Central memory CD8-positive, alpha-beta T cell (primary cell): Measurements from ENCODE around the gene ZCCHC17.
"Not testable (repeated sequence)": the region's sequence is repeated elsewhere in the genome, so short reads cannot be mapped to it uniquely, and the experiment has no call there.

Experiments
- ATAC-seq: fragments of 150-1000 bp; cut with Tn5 transposase; replicated peaks from 2 replicates; pipeline ENCODE4 v1.10.0; 2022; ENCODE audit warnings: mild to moderate bottlenecking, moderate FRiP score, moderate number of reproducible peaks; ENCODE audit not compliant: poor library complexity, severe bottlenecking; ENCODE audit errors: extremely low read depth
- DNase-seq, 2 donors: peaks; one replicate each; pipeline ENCODE4 v3.0.0; 2021; ENCODE audit warnings: low spot score in 2 of 2
- H3K27ac Mint-ChIP-seq: one replicate; pipeline ENCODE4 v1.8.0; 2022; ENCODE audit warnings: low read depth, mild to moderate bottlenecking, moderate library complexity, mixed read lengths
- H3K27me3 Mint-ChIP-seq: one replicate; pipeline ENCODE4 v1.8.0; 2022; ENCODE audit warnings: mixed read lengths
- H3K36me3 Mint-ChIP-seq: one replicate; pipeline ENCODE4 v1.8.0; 2022; ENCODE audit warnings: mild to moderate bottlenecking, moderate library complexity, mixed read lengths; ENCODE audit not compliant: insufficient read depth
- H3K4me1 Mint-ChIP-seq: one replicate; pipeline ENCODE4 v1.8.0; 2022; ENCODE audit warnings: mixed read lengths
- H3K4me3 Mint-ChIP-seq: one replicate; pipeline ENCODE4 v1.8.0; 2022; ENCODE audit warnings: mild to moderate bottlenecking, moderate library complexity, mixed read lengths
- H3K9me3 Mint-ChIP-seq: one replicate; pipeline ENCODE4 v1.8.0; 2022; ENCODE audit warnings: mixed read lengths

The ZCCHC17 gene, protein sequence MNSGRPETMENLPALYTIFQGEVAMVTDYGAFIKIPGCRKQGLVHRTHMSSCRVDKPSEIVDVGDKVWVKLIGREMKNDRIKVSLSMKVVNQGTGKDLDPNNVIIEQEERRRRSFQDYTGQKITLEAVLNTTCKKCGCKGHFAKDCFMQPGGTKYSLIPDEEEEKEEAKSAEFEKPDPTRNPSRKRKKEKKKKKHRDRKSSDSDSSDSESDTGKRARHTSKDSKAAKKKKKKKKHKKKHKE

DNA sequence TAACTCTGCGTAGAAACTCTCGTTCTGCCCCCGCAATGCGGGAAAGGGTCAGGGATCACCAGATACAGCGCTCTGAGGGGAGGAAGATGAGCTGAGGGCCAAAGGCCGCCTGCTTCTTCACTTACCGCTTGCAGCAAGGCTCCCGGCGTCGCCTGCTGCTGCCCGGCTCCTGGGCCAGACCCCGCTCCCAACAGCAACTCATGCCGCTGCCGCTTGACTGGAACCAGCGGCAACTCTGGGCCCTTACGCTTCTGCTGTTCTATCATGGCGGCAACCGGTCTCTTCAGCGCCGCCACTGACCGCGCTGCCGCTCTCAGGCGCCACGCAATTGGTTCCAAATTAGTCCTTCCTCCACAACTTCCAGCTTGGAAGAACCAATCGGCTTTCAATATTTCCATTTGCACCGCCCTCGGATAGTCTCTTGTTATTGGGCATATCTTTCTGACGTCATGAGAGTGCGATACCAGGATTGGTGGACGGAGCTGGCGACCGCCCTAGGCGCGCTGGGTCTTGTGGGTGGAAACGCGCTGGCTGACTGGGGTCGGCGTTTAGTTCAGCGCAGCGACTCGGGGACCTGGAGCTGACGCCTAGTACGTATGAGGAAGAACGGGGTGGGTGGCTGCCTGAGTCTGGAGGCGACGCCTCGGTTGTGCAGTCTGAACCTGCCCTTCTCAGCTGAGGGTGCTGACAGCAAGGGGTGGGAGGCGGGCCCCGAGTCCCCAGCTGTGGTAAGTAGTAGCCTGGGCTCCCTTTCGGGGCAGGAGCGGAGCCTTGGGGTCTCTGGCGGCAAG lies at the start of gene ZCCHC17, which contains the start of gene SNRNP40:
TSS of gene ZCCHC17 (plus strand) at position 547 of the 791 bp plus-strand sequence. CDS start 13,067 bp downstream, outside the sequence.
TSS of gene SNRNP40 (minus strand) at position 303 of the 791 bp plus-strand sequence. CDS start at position 266, 37 bp downstream.
- no peaks in the 10 kb centered on the region for H3K9me3 Mint-ChIP-seq
- ATAC-seq (peak; percentile 95), DNase-seq (peak; percentile 82 to 97)
- H3K4me3 Mint-ChIP-seq: no peak within 1 kb of the TSS
- H3K27ac Mint-ChIP-seq: no peak within 1 kb of the TSS
- H3K36me3 Mint-ChIP-seq: peaks cover 28% of the 10 kb centered on the region
- H3K4me1 Mint-ChIP-seq: peaks cover 6% of the 10 kb centered on the region
- no peaks in the 10 kb centered on the region for H3K27me3 Mint-ChIP-seq

DNA sequence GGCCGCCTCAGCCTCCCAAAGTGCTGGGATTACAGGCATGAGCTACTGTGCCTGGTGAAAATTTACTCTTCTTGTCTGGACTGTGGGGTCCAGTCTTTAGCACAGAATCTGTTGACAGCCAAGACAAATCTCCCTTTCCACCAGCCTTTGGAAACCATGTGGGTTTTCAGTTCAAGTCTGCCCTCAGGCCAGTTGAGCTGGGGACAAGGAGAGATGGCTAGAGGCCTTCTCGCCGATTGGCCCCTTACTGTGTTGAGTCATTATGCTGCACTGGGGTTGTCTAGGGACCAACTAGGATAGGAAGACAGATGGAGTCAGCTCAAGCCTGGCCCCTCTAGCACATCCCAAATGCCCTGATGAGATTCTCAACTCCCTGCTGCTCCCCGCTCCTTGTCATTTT lies 48.6 kb upstream of the ZCCHC17 start:
- no peak for DNase-seq
- H3K4me1 Mint-ChIP-seq: no peaks in the 10 kb centered on the region
- ATAC-seq: no peak
- H3K9me3 Mint-ChIP-seq: no peaks in the 10 kb centered on the region
- H3K36me3 Mint-ChIP-seq: no peaks in the 10 kb centered on the region
- no peak overlapping the region for H3K27ac Mint-ChIP-seq
- H3K4me3 Mint-ChIP-seq: no peak overlapping the region
- H3K27me3 Mint-ChIP-seq: no peaks in the 10 kb centered on the region

DNA sequence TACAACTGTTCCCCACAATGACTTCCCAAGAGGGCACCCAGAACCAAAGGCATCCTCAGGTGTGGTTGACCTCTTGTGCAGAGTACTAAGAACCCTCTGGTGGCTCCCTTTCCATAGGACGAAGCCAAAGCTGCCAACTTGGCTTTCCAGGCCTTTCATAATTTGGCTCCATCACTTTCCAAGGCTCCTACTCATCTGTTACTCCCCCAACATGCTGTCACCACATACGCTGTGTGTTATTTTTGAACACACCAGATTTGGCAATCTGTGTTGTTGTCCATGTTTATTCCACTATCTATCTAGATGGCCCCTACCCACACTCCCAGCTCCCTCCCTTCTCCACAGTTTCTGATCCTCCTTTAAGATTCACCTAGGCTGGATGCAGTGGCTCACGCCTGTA lies 47.0 kb upstream of the ZCCHC17 start:
- Mint-ChIP-seq H3K9me3 (no peaks in the 10 kb centered on the region), H3K27ac (no peak overlapping the region), H3K36me3 (no peaks in the 10 kb centered on the region), H3K4me3 (no peak overlapping the region), H3K4me1 (no peaks in the 10 kb centered on the region), H3K27me3 (no peaks in the 10 kb centered on the region)
- DNase-seq: no peak
- ATAC-seq: no peak

DNA sequence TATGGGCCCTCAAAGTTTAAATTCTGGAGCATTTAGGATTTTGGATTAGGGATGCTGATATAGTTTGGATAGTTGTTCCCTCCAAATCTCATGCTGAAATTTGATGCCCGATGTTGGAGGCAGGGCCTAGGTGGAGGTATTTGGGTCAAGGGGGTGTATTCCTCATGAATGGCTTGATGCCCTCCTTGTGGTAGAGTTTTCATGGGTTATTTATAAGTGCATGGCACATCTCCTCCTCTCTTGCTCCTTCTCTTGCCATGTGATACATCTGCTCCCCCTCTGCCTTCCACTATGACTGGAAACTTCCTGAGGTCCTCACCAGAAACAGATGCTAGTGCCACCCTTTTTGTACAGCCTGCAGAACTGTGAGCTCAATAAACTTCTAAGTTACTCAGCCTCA lies 39.6 kb upstream of the ZCCHC17 start:
- Mint-ChIP-seq H3K9me3 (no peaks in the 10 kb centered on the region), H3K27ac (no peak overlapping the region), H3K4me3 (no peak overlapping the region), H3K27me3 (no peaks in the 10 kb centered on the region), H3K4me1 (no peaks in the 10 kb centered on the region), H3K36me3 (peaks cover 43% of the 10 kb centered on the region)
- DNase-seq (no peak), ATAC-seq (no peak)

DNA sequence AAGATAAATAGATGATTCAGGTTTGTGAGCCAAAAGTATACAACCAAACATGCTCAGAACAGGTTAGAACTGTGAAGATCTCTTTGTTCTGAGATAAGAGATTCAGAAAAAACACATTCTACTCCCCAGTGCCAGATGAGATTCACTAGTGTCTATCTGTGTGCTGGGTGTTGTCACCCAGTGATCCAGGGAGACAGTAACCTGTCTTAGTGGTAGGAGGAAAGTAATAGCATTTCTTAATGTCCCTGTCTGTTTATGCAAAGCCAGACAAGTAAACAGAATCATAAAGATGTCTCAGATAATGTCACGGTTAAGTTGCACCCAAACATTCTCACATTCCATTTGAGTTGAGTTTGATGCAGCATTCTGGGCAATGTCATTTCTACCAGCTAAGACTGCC lies 38.3 kb upstream of the ZCCHC17 start:
- Mint-ChIP-seq H3K9me3 (no peaks in the 10 kb centered on the region), H3K27ac (no peak overlapping the region), H3K4me1 (no peaks in the 10 kb centered on the region), H3K36me3 (peaks cover 47% of the 10 kb centered on the region), H3K27me3 (no peaks in the 10 kb centered on the region), H3K4me3 (no peak overlapping the region)
- DNase-seq (no peak), ATAC-seq (no peak)

DNA sequence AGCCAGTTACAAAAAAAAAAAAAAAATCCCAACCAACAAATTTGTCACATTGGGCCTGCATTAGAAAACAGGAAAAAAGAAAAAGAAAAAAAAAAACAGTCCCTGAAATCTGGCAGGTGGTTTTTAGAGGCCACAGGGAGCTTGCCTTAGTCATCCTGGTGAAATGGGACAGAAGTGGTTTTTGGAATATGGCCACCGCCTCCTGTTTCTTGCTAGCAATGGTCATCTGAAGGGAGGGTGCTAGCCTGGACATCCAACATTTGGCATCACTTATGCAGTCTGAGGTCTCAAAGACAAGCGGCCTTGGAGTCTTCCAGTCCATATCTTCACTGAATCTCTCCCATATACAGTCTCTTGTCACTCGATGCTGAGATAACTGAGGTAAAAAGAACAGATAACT lies 37.1 kb upstream of the ZCCHC17 start:
- H3K9me3 Mint-ChIP-seq: no peaks in the 10 kb centered on the region
- no peaks in the 10 kb centered on the region for H3K4me1 Mint-ChIP-seq
- no peak overlapping the region for H3K4me3 Mint-ChIP-seq
- peaks cover 57% of the 10 kb centered on the region for H3K36me3 Mint-ChIP-seq
- ATAC-seq (no peak), DNase-seq (no peak)
- H3K27me3 Mint-ChIP-seq: no peaks in the 10 kb centered on the region
- H3K27ac Mint-ChIP-seq: no peak overlapping the region

DNA sequence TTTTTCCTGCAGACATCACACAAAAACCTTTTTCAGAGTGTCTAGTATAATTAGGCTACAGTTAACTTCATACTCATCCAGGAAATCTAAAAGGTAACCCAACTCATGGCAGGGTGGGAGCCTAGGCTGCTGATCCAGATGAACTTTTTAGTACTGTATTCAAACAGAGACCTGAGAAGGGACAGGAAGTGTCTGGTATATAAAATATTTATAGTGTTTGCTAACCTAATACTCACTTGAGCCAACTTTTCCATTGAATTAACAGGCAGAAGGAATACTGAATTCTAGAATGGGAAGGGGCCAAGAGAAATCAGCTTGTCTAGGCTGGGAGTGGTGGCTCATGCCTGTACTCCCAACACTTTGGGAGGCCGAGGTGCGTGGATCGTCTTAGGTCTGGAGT lies 34.9 kb upstream of the ZCCHC17 start:
- no peaks in the 10 kb centered on the region for H3K9me3 Mint-ChIP-seq
- no peaks in the 10 kb centered on the region for H3K27me3 Mint-ChIP-seq
- H3K36me3 Mint-ChIP-seq: peaks cover 66% of the 10 kb centered on the region
- DNase-seq (no peak), ATAC-seq (no peak)
- H3K4me3 Mint-ChIP-seq: no peak overlapping the region
- H3K4me1 Mint-ChIP-seq: no peaks in the 10 kb centered on the region
- no peak overlapping the region for H3K27ac Mint-ChIP-seq

DNA sequence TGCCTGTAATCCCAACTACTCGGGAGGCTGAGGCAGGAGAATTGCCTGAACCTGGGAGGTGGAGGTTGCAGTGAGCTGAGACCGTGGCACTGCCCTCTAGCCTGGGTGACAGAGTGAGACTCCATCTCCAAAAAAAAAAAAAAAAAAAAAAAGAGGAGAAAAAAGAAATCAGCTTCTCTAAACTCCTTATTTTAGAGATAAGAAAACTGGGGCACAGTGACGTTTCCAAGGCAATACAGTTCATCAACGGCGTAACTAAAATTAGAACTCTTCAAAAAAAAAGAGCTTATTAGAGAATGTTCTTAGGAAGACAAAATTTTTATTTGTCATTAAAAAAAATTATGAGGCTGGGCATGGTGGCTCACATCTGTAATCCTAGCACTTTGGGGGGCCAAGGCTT lies 34.4 kb upstream of the ZCCHC17 start:
- H3K9me3 Mint-ChIP-seq, H3K27ac Mint-ChIP-seq, DNase-seq, H3K27me3 Mint-ChIP-seq, H3K4me3 Mint-ChIP-seq, ATAC-seq, H3K4me1 Mint-ChIP-seq: not testable (repeated sequence)
- H3K36me3 Mint-ChIP-seq: peaks cover 69% of the 10 kb centered on the region

DNA sequence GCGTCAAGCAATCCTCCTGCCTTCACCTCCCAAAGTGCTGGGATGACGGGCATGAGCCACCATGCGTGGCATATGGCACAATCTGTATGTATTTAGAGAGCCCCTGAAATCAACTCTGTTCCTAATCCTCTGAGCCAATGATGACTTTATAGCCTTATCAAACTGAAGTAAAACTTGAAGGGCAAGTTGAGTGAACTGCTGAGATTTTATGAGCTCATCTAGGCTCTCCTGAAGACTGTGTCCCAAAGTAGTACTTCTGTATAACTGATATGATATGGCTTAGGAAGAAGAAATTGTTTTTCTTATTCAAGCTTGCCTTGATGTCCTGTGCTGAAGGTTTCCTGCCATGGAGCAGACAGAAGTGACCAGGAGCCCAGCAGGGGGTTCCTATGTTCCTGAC lies 33.4 kb upstream of the ZCCHC17 start:
- H3K27ac Mint-ChIP-seq: no peak overlapping the region
- H3K9me3 Mint-ChIP-seq: no peaks in the 10 kb centered on the region
- DNase-seq (no peak), ATAC-seq (no peak)
- H3K4me3 Mint-ChIP-seq: no peak overlapping the region
- peaks cover 65% of the 10 kb centered on the region for H3K36me3 Mint-ChIP-seq
- no peaks in the 10 kb centered on the region for H3K27me3 Mint-ChIP-seq
- no peaks in the 10 kb centered on the region for H3K4me1 Mint-ChIP-seq

DNA sequence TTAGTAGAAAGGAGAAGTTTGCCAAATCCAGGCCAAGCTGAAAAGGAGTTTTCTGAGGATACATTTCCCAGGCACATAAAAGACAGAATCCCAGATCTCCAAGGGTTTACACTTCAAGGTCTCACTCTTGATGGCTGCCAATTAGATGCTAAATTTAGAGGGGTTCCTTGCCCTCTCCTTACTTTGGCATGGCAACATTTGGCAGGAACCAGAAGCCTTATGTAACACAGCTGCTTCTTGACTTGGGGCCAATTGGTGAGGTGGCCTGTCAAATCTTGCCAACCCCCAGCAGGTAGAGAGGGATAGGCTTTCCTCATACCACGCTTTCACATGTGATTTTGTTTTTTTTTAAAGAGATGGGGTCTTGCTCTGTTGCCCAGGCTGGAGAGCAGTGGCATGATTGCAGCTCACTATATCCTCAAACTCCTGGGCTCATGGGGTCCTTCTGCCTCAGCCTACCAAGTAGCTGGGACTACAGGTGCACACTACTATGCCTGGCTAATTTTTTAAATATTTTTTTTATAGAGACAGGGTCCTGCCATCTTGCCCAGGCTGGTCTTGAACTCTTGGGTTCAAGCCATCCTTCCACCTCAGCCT lies 31.9 kb upstream of the ZCCHC17 start:
- Mint-ChIP-seq H3K36me3 (peaks cover 61% of the 10 kb centered on the region), H3K27ac (no peak overlapping the region), H3K27me3 (no peaks in the 10 kb centered on the region), H3K4me3 (no peak overlapping the region), H3K4me1 (no peaks in the 10 kb centered on the region), H3K9me3 (no peaks in the 10 kb centered on the region)
- DNase-seq (no peak), ATAC-seq (no peak)

DNA sequence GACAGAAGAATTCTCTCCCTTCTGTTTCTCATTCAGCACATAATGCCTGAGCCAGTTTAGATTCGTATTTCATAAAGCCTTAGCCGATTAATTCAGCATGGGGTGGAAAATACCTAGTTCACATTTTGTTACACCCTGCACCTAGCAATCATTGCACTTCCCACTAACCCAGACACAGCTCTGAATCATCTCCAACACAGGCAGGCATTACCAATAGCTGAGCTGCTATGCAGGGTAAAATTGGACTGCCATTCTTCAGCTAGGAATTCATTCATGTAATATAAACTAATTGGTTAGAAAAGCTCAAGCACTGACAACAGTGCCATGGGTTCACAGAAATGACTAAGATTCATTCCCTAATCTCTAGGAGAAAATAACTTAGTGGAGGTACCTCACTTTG lies 30.3 kb upstream of the ZCCHC17 start:
- ATAC-seq (no peak), DNase-seq (no peak)
- no peak overlapping the region for H3K27ac Mint-ChIP-seq
- no peaks in the 10 kb centered on the region for H3K27me3 Mint-ChIP-seq
- peaks cover 56% of the 10 kb centered on the region for H3K36me3 Mint-ChIP-seq
- no peaks in the 10 kb centered on the region for H3K4me1 Mint-ChIP-seq
- H3K4me3 Mint-ChIP-seq: no peak overlapping the region
- H3K9me3 Mint-ChIP-seq: no peaks in the 10 kb centered on the region

DNA sequence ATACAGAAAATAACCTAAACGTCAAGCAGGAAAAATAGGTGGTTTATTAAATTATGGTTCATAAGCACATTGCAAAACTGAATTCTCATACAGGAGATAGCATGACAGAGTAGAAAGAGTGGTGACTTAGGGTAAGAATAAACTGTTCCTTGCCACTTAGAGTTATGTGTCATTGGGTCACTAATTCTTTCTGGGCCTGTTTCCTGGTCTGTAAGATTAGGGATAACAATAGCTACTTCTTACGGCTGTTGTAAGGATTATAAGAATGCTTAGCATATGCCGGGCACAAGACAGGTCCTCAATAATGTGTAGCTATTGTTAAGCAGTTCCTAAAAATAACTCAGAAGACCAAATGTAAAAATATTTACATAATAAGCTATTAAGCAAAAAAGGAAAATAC lies 24.5 kb upstream of the ZCCHC17 start:
- Mint-ChIP-seq H3K4me1 (peaks cover 6% of the 10 kb centered on the region), H3K36me3 (peaks cover 65% of the 10 kb centered on the region), H3K27me3 (no peaks in the 10 kb centered on the region), H3K4me3 (no peak overlapping the region), H3K27ac (no peak overlapping the region), H3K9me3 (no peaks in the 10 kb centered on the region)
- ATAC-seq: no peak
- no peak for DNase-seq

DNA sequence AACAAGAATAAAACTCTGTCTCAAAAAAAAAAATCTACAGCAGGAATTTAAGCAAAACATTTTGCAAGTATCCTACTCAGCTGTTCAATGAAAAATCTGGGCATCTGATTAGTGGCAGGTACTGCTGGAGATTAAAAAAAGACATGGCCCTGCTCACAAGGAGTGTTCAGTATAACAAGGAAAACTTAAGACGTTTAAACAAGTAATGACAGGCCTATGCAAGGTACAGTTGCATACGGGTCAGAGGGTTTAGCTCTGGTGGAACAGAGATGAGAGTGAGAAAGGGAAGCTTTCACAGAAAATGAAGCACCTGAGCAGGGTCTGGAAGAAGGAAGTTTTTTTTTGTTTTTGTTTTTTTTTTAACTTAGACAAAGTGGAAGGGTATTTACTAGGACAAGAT lies 23.2 kb upstream of the ZCCHC17 start:
- ATAC-seq (no peak), DNase-seq (no peak)
- Mint-ChIP-seq H3K27me3 (no peaks in the 10 kb centered on the region), H3K27ac (no peak overlapping the region), H3K4me3 (no peak overlapping the region), H3K9me3 (no peaks in the 10 kb centered on the region), H3K4me1 (peaks cover 8% of the 10 kb centered on the region), H3K36me3 (peaks cover 68% of the 10 kb centered on the region)
